GM19238 (cell line): ENCODE results near the gene MMRN2.
"Not testable (repeated sequence)": the region's sequence is repeated elsewhere in the genome, so short reads cannot be mapped to it uniquely, and the experiment has no call there.

ENCODE experiments used
- DNase-seq: peaks from one replicate; pipeline ENCODE4 v3.0.0; 2011; ENCODE audit warnings: low spot score; ENCODE audit not compliant: insufficient read length

MMRN2 gene

GRCh38 chr10:86956195-86956847, 1.1 kb downstream of the MMRN2 start:
- DNase-seq, result no peak

GRCh38 chr10:86955501-86956194, 1.8 kb downstream of the MMRN2 start:
- no peak for DNase-seq

DNA sequence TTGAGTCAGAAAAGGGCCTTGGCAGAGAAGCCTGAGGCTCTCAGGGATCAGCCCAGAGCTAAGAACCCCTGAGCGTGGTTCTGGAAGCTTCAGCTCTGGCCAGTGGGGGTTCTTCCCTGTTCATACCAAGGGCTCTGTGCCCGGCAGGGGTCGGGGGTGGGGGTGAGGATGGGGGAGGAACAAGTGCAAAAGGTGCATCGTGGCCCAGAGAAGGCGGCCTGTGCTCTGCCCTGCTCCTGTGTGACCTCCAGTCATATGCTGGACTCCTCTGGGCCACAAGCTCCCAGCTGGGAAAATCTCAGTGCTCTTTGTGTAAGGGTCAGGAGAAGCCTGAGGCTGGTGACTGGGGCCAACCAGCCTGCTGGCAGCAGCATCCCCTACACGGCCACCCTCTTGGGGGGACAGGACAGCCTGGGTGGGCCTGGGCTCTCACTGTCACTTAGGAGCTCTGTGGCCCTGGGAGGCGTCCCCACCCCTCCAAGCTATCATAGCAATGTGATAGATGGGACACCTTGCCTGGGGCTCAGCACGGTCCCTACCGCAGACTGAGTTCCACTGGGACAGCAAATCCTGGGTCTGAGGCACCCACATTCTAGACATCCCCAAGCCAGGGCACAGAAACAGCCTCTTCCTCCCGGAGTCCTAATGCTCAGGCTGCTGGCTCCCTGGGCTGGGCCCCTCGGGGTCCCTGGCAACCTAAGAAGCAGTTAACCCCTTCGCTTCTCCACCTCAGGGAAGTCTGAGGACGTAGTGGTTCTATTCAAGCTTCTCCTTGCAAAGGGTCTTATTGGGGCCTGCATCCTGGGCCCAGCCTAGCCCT, 2.5 kb downstream of the MMRN2 start:
- DNase-seq, result no peak

DNA sequence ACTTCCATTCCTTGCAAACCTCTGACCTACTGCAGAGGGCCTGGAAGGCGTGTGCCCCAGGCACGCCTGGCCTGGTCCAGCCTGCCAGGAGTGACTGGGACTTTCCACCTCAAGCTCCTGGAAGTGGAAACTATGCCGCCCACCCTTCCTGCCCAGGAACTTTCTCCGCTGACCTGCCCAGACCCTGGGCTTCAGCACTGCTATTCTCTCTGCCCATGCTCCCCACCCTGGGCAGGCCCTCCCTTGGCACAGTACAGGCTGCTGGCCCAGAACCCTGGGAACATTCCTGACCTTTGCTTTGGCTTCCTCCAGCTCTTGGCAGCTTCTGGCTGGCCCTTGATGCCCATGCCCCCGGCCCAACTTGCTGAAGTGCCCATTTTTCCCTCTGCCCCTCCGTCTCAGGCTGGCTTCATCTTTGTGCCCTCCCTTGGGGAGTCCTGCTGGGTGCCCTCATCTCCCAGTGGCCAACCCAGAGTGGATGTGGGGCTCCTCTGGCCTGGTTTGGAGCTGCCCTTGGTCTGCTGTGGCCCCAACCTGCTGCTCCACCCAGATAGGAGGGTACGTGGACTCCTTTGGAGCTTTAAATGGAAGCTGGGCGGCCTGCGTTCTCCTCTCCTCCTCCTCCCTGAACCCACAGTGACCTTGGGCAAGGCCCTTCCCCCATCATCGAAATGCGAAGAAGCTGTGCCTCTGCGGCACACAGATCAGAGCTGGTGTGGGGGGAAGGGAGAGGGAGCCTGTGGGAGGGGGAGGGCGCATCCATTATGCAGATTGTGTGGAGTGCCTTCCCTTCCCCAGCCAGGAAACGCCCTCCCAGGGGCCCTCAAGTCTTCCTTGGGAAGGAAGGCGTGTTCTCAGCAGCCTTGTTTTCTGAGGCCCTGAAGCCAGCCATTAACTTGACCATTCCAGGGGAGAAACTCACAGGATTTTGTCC, 3.4 kb downstream of the MMRN2 start:
- DNase-seq, result no peak

GRCh38 chr10:86952697-86953096, 4.7 kb downstream of the MMRN2 start:
- DNase-seq, result not testable (repeated sequence)

DNA sequence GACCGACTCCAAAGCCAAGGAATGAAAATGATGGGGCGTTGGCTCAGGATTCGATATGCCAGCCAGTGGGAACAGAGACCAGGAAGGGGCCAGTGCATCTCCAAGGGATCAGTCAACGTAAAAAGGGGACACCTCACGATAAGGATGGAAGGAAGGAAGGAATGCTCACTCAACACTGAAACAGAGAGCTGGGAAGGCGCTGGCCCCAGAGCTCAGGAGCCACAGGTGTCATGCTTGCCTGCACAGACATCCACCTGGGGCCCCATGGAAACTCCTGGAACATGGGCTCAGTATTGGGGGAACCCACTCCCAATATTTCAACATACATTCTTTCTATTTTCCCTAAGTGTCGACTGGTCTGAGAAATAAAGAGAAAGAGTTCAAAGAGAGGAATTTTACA, 5.3 kb downstream of the MMRN2 start:
- DNase-seq, result no peak

DNA sequence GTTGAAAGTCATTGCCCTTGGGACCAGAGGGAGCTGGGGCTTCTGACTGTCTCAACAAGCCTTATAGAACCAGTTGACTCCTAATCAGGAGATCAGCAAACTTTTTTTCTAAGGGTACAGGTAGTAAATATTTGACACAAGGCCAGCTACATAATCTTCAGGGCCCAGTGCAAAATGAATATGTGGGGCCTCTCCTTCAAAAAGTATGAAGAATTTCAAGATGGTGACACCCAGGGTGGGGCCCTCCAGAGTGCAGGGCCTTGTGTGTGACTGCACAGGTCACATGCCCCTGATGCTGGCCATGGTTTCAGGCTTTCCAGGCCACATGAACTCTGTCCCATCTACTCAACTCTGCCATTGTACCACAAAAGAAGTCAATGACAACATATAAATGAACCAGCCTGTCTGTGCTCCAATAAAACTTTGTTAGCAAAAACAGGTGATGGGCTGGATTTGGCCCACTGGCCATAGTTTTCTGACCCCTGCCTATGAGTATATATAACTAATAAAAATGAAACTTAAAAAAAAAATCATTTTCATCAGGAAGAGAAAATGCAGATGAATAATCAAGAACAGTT, 6.1 kb downstream of the MMRN2 start:
- DNase-seq, result no peak

DNA sequence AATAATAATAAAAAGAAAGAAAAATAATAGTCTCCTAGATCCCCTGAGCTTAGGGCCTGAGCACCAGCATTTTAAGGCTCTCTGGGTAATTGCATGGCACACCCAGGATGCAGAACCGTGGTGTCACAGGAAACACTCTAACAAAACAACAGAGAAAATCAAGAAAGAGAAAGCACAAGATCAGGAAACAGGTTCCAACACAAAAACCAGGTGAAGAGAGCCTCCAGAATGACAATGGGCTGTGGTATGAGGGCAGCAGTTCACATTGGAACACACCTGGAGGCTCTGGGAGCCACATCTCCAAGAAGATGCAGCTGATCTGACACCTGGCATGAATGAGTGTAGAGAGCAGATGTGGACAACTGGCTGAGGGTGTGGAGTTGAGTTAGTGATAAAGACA, 7.1 kb downstream of the MMRN2 start:
- DNase-seq, result no peak

DNA sequence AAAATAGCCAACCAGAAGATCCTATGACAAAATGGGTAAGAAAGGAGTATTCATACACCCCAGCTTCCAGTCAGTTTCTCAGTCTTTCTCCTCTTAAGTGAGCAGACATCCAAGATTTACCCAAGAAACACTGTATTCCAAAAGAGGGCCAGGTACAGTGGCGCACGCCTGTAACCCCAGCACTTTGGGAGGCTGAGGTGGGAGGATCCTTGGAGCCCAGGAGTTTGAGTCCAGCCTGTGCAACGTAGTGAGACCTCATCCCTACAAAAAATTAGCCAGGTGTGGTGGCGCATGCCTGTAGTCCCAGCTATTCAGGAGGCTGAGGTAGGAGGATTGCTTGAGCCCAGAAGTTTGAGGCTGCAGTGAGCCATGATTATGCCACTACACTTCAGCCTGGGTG, 9.6 kb downstream of the MMRN2 start:
- not testable (repeated sequence) for DNase-seq

DNA sequence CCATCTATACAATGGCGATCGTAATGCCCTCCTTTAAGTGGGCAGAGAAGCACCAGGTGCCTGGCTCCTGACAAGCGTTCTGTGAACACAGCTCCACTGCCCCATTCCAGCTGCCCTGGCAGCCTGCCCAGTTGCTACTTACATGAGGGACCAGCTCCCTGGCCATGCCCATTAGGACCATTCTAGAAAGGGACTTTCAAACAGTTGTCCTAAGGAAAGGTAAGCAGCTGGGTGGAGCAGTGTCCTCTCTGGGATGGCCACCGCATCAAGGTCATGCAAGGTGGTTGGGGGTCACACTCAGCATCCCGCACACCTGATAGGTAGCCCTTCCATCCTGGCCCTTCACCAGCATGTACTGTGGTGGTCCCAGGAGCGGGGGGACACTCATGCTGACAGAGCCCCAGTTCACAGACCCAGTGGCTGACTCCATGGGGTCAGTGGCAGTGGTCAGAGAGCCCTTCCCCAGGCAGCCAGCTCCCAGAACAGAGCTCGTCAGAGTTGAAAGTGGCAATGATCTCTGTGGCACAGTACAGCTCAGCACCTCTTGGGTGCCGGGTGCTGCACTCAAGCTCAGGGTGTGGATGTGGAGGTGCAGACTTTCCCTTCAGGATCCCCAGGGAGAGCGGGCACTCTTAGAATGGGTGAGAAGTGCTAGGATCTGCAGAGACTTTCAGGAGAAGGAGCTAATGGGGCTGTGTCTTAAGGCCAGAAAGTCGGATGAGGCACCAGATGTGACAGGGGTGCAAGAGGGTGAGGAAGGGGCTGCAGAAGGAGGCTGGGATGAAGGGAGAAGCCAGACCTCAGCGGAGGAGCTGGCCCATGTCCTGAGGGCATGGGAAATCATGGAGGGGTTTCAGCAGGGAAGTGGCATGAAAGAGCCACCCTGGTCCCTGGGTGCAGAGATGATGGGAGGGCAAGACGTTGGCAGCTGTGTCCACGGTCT, 10.9 kb downstream of the MMRN2 start:
- no peak for DNase-seq

DNA sequence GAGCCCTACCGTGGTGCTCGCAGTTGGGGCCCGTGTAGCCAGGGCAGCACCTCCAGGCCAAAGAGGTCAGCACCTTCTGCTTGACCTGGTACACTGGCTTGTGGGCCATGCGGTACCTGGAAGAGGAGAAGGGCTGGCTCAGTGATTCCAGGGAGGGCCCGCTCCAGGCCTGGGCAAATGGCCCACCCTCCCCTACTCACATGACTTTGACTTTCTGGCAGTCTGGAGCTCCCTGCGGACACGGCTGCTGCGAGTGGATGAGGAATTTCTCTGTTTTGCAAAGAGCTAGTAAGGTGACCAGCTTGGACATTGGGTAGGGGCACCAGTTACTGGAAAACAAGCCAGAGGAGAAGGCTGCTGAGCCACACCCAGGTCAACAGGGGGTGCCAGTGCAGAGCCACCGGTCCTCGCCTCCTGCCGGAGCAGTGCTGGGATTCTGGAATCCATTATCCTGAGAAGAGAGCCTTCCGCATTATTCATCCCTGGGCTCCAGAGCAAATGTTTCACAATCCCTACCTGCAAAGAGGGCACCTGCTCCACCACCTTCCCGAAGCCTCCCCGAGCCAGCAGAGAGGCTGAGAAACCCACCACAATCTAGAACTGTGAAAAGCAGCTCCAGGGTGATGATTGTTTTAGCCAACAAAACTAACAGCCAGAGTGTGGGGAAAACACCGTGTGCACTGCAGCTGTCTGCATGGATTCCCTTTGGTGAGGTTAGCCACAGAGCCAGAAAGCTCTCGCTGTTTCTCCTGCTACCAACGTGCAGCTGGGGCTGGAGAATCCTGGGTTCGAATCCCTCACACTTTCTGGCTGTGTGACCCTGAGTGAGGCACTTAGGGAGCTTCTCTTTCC, 11.8 kb downstream of the MMRN2 start:
- DNase-seq, result no peak

- DNase-seq, result no peak
Measured at GRCh38 chr10:86944907-86945306, 12.5 kb downstream of the MMRN2 start.

- DNase-seq, result no peak
Measured at GRCh38 chr10:86944471-86944870, 12.9 kb downstream of the MMRN2 start.

- no peak for DNase-seq
Measured at GRCh38 chr10:86944031-86944419, 13.4 kb downstream of the MMRN2 start.

- no peak for DNase-seq
Measured at GRCh38 chr10:86943316-86944030, 13.9 kb downstream of the MMRN2 start.

GRCh38 chr10:86942441-86943315, 14.7 kb downstream of the MMRN2 start:
- DNase-seq, result no peak

DNA sequence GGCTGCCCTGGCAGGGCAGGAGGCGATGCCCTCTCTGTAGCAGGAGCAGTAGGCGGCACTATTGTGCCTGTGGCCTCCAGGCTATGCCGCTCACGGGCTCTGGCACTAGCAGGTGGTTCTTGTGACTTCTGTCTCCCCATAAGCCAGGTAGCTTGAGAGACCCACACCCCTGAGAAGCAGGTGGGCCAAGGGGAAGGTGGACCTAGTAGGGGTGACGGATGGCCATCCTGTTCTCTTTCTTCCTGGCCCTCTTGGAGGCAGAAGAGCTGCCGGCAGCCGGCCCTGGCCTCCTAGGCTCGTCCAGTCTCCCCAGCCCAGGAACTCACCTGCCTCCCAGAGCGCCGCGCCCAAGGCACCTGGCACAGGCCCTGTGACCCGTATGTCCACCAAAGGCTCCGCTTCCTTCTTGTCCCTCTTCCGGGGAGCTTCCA, 15.4 kb downstream of the MMRN2 start:
- DNase-seq, result no peak
